A549 (cell line): ENCODE measurements around the gene USO1.

ENCODE experiments used
- EHF ChIP-seq: fragments of 250-450 bp; sonication (Bioruptor Pico); IDR thresholded peaks from 2 replicates; pipeline ENCODE4 v1.5.0; 2020; ENCODE audit warnings: mild to moderate bottlenecking
- EP300 ChIP-seq, 2 experiments: fragments of >200 bp; sonication (Bioruptor Twin); formaldehyde crosslinking; IDR thresholded peaks; 2 replicates in 1 of 2; 3 replicates in 1 of 2; pipeline ENCODE4 v1.6.1; 2016 to 2017
- ESRRA ChIP-seq: fragments of 150-350 bp; IDR thresholded peaks from 2 replicates; pipeline ENCODE4 v1.6.1; 2014; ENCODE audit warnings: mild to moderate bottlenecking, low read length, borderline replicate concordance
- MAZ ChIP-seq: fragments of 150-350 bp; IDR thresholded peaks from 2 replicates; pipeline ENCODE4 v1.6.1; 2014; ENCODE audit warnings: antibody characterized with exemption, low read depth, low read length, borderline replicate concordance
- NFE2L2 ChIP-seq: fragments of 150-350 bp; conservative IDR thresholded peaks from 2 replicates; pipeline ENCODE4 v1.6.1; 2014; ENCODE audit warnings: low read length
- PHF8 ChIP-seq: fragments of 200-600 bp; sonication (generic); IDR thresholded peaks from 2 replicates; pipeline ENCODE4 v1.6.1; 2016; ENCODE audit warnings: low read depth, mild to moderate bottlenecking, antibody characterized with exemption, moderate library complexity, borderline replicate concordance
- RAD21 ChIP-seq, 2 experiments: fragments of >200 bp in 1 of 2; sonication (Bioruptor Twin) in 1 of 2; formaldehyde crosslinking in 1 of 2; IDR thresholded peaks in 1 of 2; conservative IDR thresholded peaks in 1 of 2; 2 replicates in 1 of 2; 3 replicates in 1 of 2; pipeline ENCODE4 v1.6.1; 2012 to 2018; ENCODE audit warnings: inconsistent platforms in 1 of 2
- RARB ChIP-seq: fragments of 250-450 bp; sonication (Bioruptor Pico); IDR thresholded peaks from 2 replicates; pipeline ENCODE4 v1.8.0; 2021; ENCODE audit warnings: mild to moderate bottlenecking, moderate library complexity
- TF ChIP-seq, protein P1 (sequence below): fragments of >200 bp; sonication (Bioruptor Twin); formaldehyde crosslinking; IDR thresholded peaks from 3 replicates; pipeline ENCODE4 v1.5.1; 2016
- TF ChIP-seq, protein P2 (sequence below): IDR thresholded peaks from 2 replicates; pipeline ENCODE4 v1.6.1; 2012
- TF ChIP-seq, protein P3 (sequence below): IDR thresholded peaks from 2 replicates; pipeline ENCODE4 v1.6.1; 2012
- TF ChIP-seq, protein P4 (sequence below): fragments of >200 bp; sonication (Bioruptor Twin); formaldehyde crosslinking; IDR thresholded peaks from 3 replicates; pipeline ENCODE4 v1.6.1; 2016

DNA sequence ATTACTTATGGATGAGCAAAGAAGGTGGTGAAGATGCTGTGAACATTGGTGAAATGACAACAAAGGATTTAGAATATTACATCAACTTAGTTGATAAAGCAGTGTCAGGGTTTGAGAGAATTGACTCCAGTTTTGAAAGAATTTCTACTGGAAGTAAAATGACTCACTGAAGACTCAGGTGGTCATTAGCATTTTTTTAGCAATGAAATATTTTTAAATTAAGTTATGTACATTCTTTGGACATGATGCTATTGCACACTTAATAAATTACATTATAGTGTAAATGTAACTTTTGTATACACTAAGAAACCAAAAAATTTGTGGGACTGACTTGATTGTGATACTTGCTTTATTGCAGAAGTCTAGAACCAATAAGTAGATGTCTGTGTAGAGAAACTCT is 56.9 kb downstream of the USO1 start:
- TF ChIP-seq EP300 (IDR thresholded peaks at IDR 0.05) (no peak), PHF8 (no peak), EHF (CRISPR knock-in tag) (no peak), RARB (CRISPR knock-in tag) (no peak), MAZ (no peak), NFE2L2 (no peak), ESRRA (no peak), RAD21 (conservative IDR thresholded peaks at IDR 0.05 in 1 of 2, IDR thresholded peaks at IDR 0.05 in 1 of 2) (no peak)
- TF ChIP-seq, protein P1, sequence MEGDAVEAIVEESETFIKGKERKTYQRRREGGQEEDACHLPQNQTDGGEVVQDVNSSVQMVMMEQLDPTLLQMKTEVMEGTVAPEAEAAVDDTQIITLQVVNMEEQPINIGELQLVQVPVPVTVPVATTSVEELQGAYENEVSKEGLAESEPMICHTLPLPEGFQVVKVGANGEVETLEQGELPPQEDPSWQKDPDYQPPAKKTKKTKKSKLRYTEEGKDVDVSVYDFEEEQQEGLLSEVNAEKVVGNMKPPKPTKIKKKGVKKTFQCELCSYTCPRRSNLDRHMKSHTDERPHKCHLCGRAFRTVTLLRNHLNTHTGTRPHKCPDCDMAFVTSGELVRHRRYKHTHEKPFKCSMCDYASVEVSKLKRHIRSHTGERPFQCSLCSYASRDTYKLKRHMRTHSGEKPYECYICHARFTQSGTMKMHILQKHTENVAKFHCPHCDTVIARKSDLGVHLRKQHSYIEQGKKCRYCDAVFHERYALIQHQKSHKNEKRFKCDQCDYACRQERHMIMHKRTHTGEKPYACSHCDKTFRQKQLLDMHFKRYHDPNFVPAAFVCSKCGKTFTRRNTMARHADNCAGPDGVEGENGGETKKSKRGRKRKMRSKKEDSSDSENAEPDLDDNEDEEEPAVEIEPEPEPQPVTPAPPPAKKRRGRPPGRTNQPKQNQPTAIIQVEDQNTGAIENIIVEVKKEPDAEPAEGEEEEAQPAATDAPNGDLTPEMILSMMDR = no peak
- TF ChIP-seq, protein P2, sequence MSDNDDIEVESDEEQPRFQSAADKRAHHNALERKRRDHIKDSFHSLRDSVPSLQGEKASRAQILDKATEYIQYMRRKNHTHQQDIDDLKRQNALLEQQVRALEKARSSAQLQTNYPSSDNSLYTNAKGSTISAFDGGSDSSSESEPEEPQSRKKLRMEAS = no peak
- TF ChIP-seq, protein P3, sequence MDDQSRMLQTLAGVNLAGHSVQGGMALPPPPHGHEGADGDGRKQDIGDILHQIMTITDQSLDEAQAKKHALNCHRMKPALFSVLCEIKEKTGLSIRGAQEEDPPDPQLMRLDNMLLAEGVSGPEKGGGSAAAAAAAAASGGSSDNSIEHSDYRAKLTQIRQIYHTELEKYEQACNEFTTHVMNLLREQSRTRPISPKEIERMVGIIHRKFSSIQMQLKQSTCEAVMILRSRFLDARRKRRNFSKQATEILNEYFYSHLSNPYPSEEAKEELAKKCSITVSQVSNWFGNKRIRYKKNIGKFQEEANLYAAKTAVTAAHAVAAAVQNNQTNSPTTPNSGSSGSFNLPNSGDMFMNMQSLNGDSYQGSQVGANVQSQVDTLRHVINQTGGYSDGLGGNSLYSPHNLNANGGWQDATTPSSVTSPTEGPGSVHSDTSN = no peak
- TF ChIP-seq, protein P4, sequence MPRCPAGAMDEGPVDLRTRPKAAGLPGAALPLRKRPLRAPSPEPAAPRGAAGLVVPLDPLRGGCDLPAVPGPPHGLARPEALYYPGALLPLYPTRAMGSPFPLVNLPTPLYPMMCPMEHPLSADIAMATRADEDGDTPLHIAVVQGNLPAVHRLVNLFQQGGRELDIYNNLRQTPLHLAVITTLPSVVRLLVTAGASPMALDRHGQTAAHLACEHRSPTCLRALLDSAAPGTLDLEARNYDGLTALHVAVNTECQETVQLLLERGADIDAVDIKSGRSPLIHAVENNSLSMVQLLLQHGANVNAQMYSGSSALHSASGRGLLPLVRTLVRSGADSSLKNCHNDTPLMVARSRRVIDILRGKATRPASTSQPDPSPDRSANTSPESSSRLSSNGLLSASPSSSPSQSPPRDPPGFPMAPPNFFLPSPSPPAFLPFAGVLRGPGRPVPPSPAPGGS = no peak
